Neuronal stem cell (in vitro differentiated cells): ENCODE data around the gene SFXN1.

Experiments used
- DNase-seq: peaks from one replicate; pipeline ENCODE4 v3.0.0-alpha.2; 2013; ENCODE audit warnings: low spot score
- H2AFZ ChIP-seq: one replicate; pipeline ENCODE4 v1.6.1; 2013; ENCODE audit warnings: mild to moderate bottlenecking, low read length, inconsistent platforms
- H2AK5ac ChIP-seq: 2 replicates; pipeline ENCODE4 v1.6.1; 2013; ENCODE audit warnings: low read depth, mild to moderate bottlenecking, inconsistent platforms, low read length, moderate library complexity, mixed read lengths
- H2BK120ac ChIP-seq: 2 replicates; pipeline ENCODE4 v1.6.1; 2013; ENCODE audit warnings: low read depth, mild to moderate bottlenecking, inconsistent platforms, low read length, moderate library complexity, mixed read lengths
- H2BK12ac ChIP-seq: one replicate; pipeline ENCODE4 v1.6.1; 2013; ENCODE audit warnings: low read length, inconsistent platforms
- H2BK15ac ChIP-seq: 2 replicates; pipeline ENCODE4 v1.6.1; 2013; ENCODE audit warnings: mild to moderate bottlenecking, low read length, inconsistent platforms, mixed read lengths
- H2BK5ac ChIP-seq: one replicate; pipeline ENCODE4 v1.6.1; 2013; ENCODE audit warnings: inconsistent platforms, mild to moderate bottlenecking, low read length, moderate library complexity
- H3K14ac ChIP-seq: one replicate; pipeline ENCODE4 v1.6.1; 2013; ENCODE audit warnings: low read length, inconsistent platforms
- H3K18ac ChIP-seq: 2 replicates; pipeline ENCODE4 v1.6.1; 2013; ENCODE audit warnings: low read length, inconsistent platforms
- H3K23ac ChIP-seq: 2 replicates; pipeline ENCODE4 v1.6.1; 2013; ENCODE audit warnings: low read depth, mild to moderate bottlenecking, mixed read lengths, low read length, inconsistent platforms; ENCODE audit not compliant: poor library complexity
- H3K27ac ChIP-seq: replicated peaks from 3 replicates; pipeline ENCODE4 v1.5.1; 2013; ENCODE audit warnings: low read length, inconsistent platforms
- H3K27me3 ChIP-seq, 3 experiments: 2 replicates each; pipeline ENCODE4 v1.6.1; 2013; ENCODE audit warnings: low read length in 3 of 3, mild to moderate bottlenecking in 2 of 3, inconsistent platforms in 1 of 3, low read depth in 1 of 3, mixed read lengths in 1 of 3, moderate library complexity in 1 of 3; ENCODE audit not compliant: control insufficient read depth in 3 of 3, insufficient read depth in 3 of 3
- H3K36me3 ChIP-seq, 2 donors: replicated peaks in 1 of 2; 2 replicates each; pipeline ENCODE4 v1.6.1; 2013; ENCODE audit warnings: low read length in 2 of 2; ENCODE audit not compliant: control insufficient read depth in 2 of 2, insufficient read depth in 2 of 2
- H3K4ac ChIP-seq: 2 replicates; pipeline ENCODE4 v1.6.1; 2013; ENCODE audit warnings: inconsistent platforms, mild to moderate bottlenecking, low read length, moderate library complexity
- H3K4me1 ChIP-seq, 2 donors: 1 replicate in 1 of 2; 2 replicates in 1 of 2; pipeline ENCODE4 v1.6.1; 2013; ENCODE audit warnings: low read length in 2 of 2, low read depth in 1 of 2; ENCODE audit not compliant: control insufficient read depth in 2 of 2, insufficient read depth in 1 of 2
- H3K4me2 ChIP-seq: one replicate; pipeline ENCODE4 v1.6.1; 2013; ENCODE audit warnings: mild to moderate bottlenecking, low read length, inconsistent platforms; ENCODE audit not compliant: insufficient read depth, poor library complexity, severe bottlenecking
- H3K4me3 ChIP-seq, 2 donors: 2 replicates each; pipeline ENCODE4 v1.5.1; 2013; ENCODE audit warnings: low read length in 2 of 2, mild to moderate bottlenecking in 2 of 2, inconsistent platforms in 1 of 2, moderate library complexity in 1 of 2
- H3K79me1 ChIP-seq: one replicate; pipeline ENCODE4 v1.6.1; 2013; ENCODE audit warnings: low read depth, mild to moderate bottlenecking, inconsistent platforms, low read length, moderate library complexity
- H3K9ac ChIP-seq: one replicate; pipeline ENCODE4 v1.6.1; 2013; ENCODE audit warnings: mild to moderate bottlenecking, low read depth, low read length, inconsistent platforms; ENCODE audit not compliant: poor library complexity
- H3K9me3 ChIP-seq, 2 donors: replicated peaks in 1 of 2; 2 replicates each; pipeline versions ENCODE3 to v1.6.1; 2013; ENCODE audit warnings: low read length in 2 of 2, mild to moderate bottlenecking in 2 of 2, inconsistent platforms in 1 of 2, low read depth in 1 of 2, mixed read lengths in 1 of 2, moderate library complexity in 1 of 2; ENCODE audit not compliant: control insufficient read depth in 2 of 2, insufficient read depth in 1 of 2
- H4K8ac ChIP-seq: one replicate; pipeline ENCODE4 v1.6.1; 2013; ENCODE audit warnings: low read depth, mild to moderate bottlenecking, inconsistent platforms, low read length, moderate library complexity
- H4K91ac ChIP-seq: one replicate; pipeline ENCODE4 v1.6.1; 2013; ENCODE audit warnings: low read length, low read depth, mild to moderate bottlenecking, inconsistent platforms; ENCODE audit not compliant: poor library complexity
- WGBS, 2 donors: extraction: QIAGEN DNeasy Blood & Tissue Kit; methylation state at CpG; one replicate each; pipeline ENCODE4 v1.1.7; 2013; ENCODE audit warnings: missing lambda C conversion rate in 2 of 2, mixed read lengths in 1 of 2; ENCODE audit not compliant: insufficient read length in 2 of 2, insufficient replicate concordance in 1 of 2; ENCODE audit errors: extremely low coverage in 2 of 2; 5-methylcytosine and 5-hydroxymethylcytosine counted together

Gene SFXN1

GRCh38 chr5:175539936-175540335 is 61.6 kb downstream of the SFXN1 start:
- no peak overlapping the region for H3K9ac ChIP-seq
- no peaks in the 10 kb centered on the region for H3K9me3 ChIP-seq
- H3K4me1 ChIP-seq = peaks cover 6% of the 10 kb centered on the region in 2 donors
- no peak overlapping the region for H2BK12ac ChIP-seq
- no peak overlapping the region for H4K91ac ChIP-seq
- H2BK120ac ChIP-seq = no peak overlapping the region
- H3K27me3 ChIP-seq = no peaks in the 10 kb centered on the region
- no peak overlapping the region for H3K23ac ChIP-seq
- no peak overlapping the region for H2AK5ac ChIP-seq
- no peak overlapping the region for H4K8ac ChIP-seq
- no peak for DNase-seq
- H3K4ac ChIP-seq = no peak overlapping the region
- H2BK15ac ChIP-seq = no peak overlapping the region
- no peak overlapping the region for H3K4me2 ChIP-seq
- H3K36me3 ChIP-seq = no peaks in the 10 kb centered on the region
- no peak overlapping the region for H3K4me3 ChIP-seq
- no peak overlapping the region for H3K27ac ChIP-seq
- H3K79me1 ChIP-seq = no peaks in the 10 kb centered on the region
- no peak overlapping the region for H3K18ac ChIP-seq
- no peak overlapping the region for H2BK5ac ChIP-seq
- no peak overlapping the region for H2AFZ ChIP-seq
- no peak overlapping the region for H3K14ac ChIP-seq
- WGBS, 2 donors = no CpG with 5 or more reads among the region's 2 CpGs

- Histone ChIP-seq H3K9me3 (no peaks in the 10 kb centered on the region), H3K23ac (no peak overlapping the region), H3K36me3 (no peaks in the 10 kb centered on the region), H3K27me3 (no peaks in the 10 kb centered on the region), H3K27ac (no peak overlapping the region), H3K4me1 (peaks cover 6% of the 10 kb centered on the region in 2 donors), H3K79me1 (no peaks in the 10 kb centered on the region), H3K18ac (no peak overlapping the region), H2AK5ac (no peak overlapping the region), H3K14ac (no peak overlapping the region), H3K4me2 (no peak overlapping the region), H4K91ac (no peak overlapping the region), H3K4ac (no peak overlapping the region), H2BK120ac (no peak overlapping the region), H3K9ac (no peak overlapping the region), H2BK15ac (no peak overlapping the region), H2BK12ac (no peak overlapping the region), H2BK5ac (no peak overlapping the region), H4K8ac (no peak overlapping the region), H2AFZ (no peak overlapping the region), H3K4me3 (no peak overlapping the region)
- WGBS, 2 donors = no CpG with 5 or more reads among the region's 4 CpGs
- no peak for DNase-seq
These were observed 62.9 kb downstream of the SFXN1 start for GRCh38 chr5:175541264-175541663.

- no peaks in the 10 kb centered on the region for H3K27me3 ChIP-seq
- H3K4ac ChIP-seq = no peak overlapping the region
- H3K9ac ChIP-seq = no peak overlapping the region
- H2AFZ ChIP-seq = no peak overlapping the region
- H2BK12ac ChIP-seq = peak overlapping the region; percentile 51
- DNase-seq = no peak
- H3K14ac ChIP-seq = no peak overlapping the region
- H3K4me1 ChIP-seq = peaks cover 7 to 8% of the 10 kb centered on the region in 2 donors
- H2BK15ac ChIP-seq = no peak overlapping the region
- H2BK120ac ChIP-seq = no peak overlapping the region
- no peak overlapping the region for H2AK5ac ChIP-seq
- no peak overlapping the region for H3K23ac ChIP-seq
- H3K79me1 ChIP-seq = no peaks in the 10 kb centered on the region
- no peaks in the 10 kb centered on the region for H3K9me3 ChIP-seq
- no peak overlapping the region for H2BK5ac ChIP-seq
- WGBS, 2 donors = no CpG with 5 or more reads among the region's 5 CpGs
- no peak overlapping the region for H3K18ac ChIP-seq
- H3K36me3 ChIP-seq = no peaks in the 10 kb centered on the region
- H4K8ac ChIP-seq = no peak overlapping the region
- no peak overlapping the region for H4K91ac ChIP-seq
- no peak overlapping the region for H3K4me3 ChIP-seq
- H3K4me2 ChIP-seq = no peak overlapping the region
- H3K27ac ChIP-seq = no peak overlapping the region
These were observed 64.0 kb downstream of the SFXN1 start for GRCh38 chr5:175542232-175542965.

- no peak overlapping the region for H3K4me2 ChIP-seq
- H3K9me3 ChIP-seq = no peaks in the 10 kb centered on the region
- no peak overlapping the region for H4K91ac ChIP-seq
- H3K79me1 ChIP-seq = no peaks in the 10 kb centered on the region
- H3K4ac ChIP-seq = no peak overlapping the region
- no peak overlapping the region for H2BK120ac ChIP-seq
- H3K9ac ChIP-seq = no peak overlapping the region
- H3K4me3 ChIP-seq = no peak overlapping the region
- no peak overlapping the region for H2BK12ac ChIP-seq
- no peak overlapping the region for H3K14ac ChIP-seq
- H2AFZ ChIP-seq = no peak overlapping the region
- no peaks in the 10 kb centered on the region for H3K36me3 ChIP-seq
- no peak overlapping the region for H3K23ac ChIP-seq
- H3K27ac ChIP-seq = no peak overlapping the region
- peaks cover 11% of the 10 kb centered on the region in 2 donors for H3K4me1 ChIP-seq
- no peak for DNase-seq
- no peak overlapping the region for H2BK5ac ChIP-seq
- H2AK5ac ChIP-seq = no peak overlapping the region
- H2BK15ac ChIP-seq = no peak overlapping the region
- WGBS, 2 donors = no CpG with 5 or more reads among the region's 1 CpG
- H3K18ac ChIP-seq = no peak overlapping the region
- H4K8ac ChIP-seq = no peak overlapping the region
- H3K27me3 ChIP-seq = no peaks in the 10 kb centered on the region
These were observed 64.5 kb downstream of the SFXN1 start for GRCh38 chr5:175542966-175543235.
